KMS-11 (cell line): ENCODE results near the gene LGR4.

ENCODE experiments used
- H2AFZ ChIP-seq: fragments of 200-600 bp; sonication (generic); 2 replicates; pipeline ENCODE4 v1.6.1; 2016; ENCODE audit warnings: antibody characterized with exemption, mixed run types, low read depth
- H3K27ac ChIP-seq: fragments of 200-600 bp; sonication (generic); 2 replicates; pipeline ENCODE4 v1.6.1; 2016; ENCODE audit warnings: mild to moderate bottlenecking, mixed run types
- H3K27me3 ChIP-seq: fragments of 200-600 bp; sonication (generic); 2 replicates; pipeline ENCODE4 v1.6.1; 2017; ENCODE audit warnings: mild to moderate bottlenecking, low read depth, mixed run types, moderate library complexity; ENCODE audit not compliant: insufficient read depth
- H3K36me3 ChIP-seq: fragments of 200-600 bp; sonication (generic); 2 replicates; pipeline ENCODE4 v1.6.1; 2017; ENCODE audit warnings: mild to moderate bottlenecking, mixed run types; ENCODE audit not compliant: insufficient read depth
- H3K4me1 ChIP-seq: fragments of 200-600 bp; sonication (generic); 2 replicates; pipeline ENCODE4 v1.6.1; 2016; ENCODE audit warnings: mild to moderate bottlenecking, low read depth, mixed run types; ENCODE audit not compliant: poor library complexity, severe bottlenecking
- H3K4me2 ChIP-seq: fragments of 200-600 bp; sonication (generic); 2 replicates; pipeline ENCODE4 v1.7.0; 2016; ENCODE audit warnings: mild to moderate bottlenecking, mixed run types
- H3K4me3 ChIP-seq: fragments of 200-600 bp; sonication (generic); IDR thresholded peaks from 2 replicates; pipeline ENCODE4 v1.6.1; 2017; ENCODE audit warnings: low read depth, low read length, mixed read lengths; ENCODE audit not compliant: insufficient read depth
- H3K79me2 ChIP-seq: fragments of 200-600 bp; sonication (generic); 2 replicates; pipeline ENCODE4 v1.6.1; 2016; ENCODE audit warnings: low read depth, mixed run types; ENCODE audit not compliant: insufficient read depth
- H3K9ac ChIP-seq: fragments of 200-600 bp; sonication (generic); 2 replicates; pipeline ENCODE4 v1.6.1; 2016; ENCODE audit warnings: mild to moderate bottlenecking, mixed run types
- H4K20me1 ChIP-seq: fragments of 200-600 bp; sonication (generic); 2 replicates; pipeline ENCODE4 v1.6.1; 2016; ENCODE audit warnings: mild to moderate bottlenecking, mixed run types; ENCODE audit not compliant: insufficient read depth
- CTCF ChIP-seq: fragments of 200-600 bp; sonication (generic); conservative IDR thresholded peaks from 2 replicates; pipeline ENCODE4 v1.6.1; 2017; ENCODE audit warnings: low read depth, mild to moderate bottlenecking, antibody characterized with exemption, low read length, moderate library complexity, mixed read lengths

The LGR4 gene

GRCh38 chr11:27409049-27409448 lies 63.5 kb downstream of the LGR4 start:
- Histone ChIP-seq H4K20me1 (no peaks in the 10 kb centered on the region), H3K27me3 (no peaks in the 10 kb centered on the region), H3K36me3 (no peaks in the 10 kb centered on the region), H3K4me1 (no peaks in the 10 kb centered on the region), H3K4me2 (no peak overlapping the region), H3K9ac (no peak overlapping the region), H3K79me2 (no peaks in the 10 kb centered on the region), H3K4me3 (no peak overlapping the region), H3K27ac (no peak overlapping the region), H2AFZ (no peak overlapping the region)
- TF ChIP-seq CTCF, result no peak

DNA sequence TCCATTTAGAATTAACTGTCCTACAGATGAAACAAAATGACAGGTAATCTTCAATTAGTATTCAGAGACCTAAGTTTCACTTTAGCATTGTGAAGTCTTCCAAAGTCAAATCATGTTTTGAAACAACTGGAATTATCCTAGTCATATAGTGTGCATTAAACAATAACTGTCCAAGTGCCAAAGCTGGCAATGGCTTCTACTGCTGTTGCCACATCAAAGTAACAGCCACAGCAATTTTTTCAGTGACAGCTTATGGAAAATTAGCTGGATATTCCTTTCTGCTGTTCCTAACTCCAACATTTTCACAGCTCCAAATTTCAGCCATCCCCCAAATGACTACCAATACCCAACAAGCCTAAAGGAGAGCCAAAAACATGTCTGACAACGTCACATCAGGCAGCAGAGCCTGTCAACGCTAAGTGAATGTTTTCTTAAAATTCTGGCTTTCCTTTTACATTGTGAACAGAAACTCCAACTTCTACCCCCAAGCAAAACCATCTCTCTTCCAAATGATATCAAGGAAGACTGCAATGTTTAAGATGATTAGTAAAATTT lies 64.3 kb downstream of the LGR4 start:
- Histone ChIP-seq H2AFZ (no peak overlapping the region), H3K9ac (no peak overlapping the region), H3K4me1 (no peaks in the 10 kb centered on the region), H3K79me2 (no peaks in the 10 kb centered on the region), H3K4me3 (no peak overlapping the region), H3K27ac (no peak overlapping the region), H3K36me3 (no peaks in the 10 kb centered on the region), H4K20me1 (no peaks in the 10 kb centered on the region), H3K27me3 (no peaks in the 10 kb centered on the region), H3K4me2 (no peak overlapping the region)
- no peak for TF ChIP-seq CTCF

DNA sequence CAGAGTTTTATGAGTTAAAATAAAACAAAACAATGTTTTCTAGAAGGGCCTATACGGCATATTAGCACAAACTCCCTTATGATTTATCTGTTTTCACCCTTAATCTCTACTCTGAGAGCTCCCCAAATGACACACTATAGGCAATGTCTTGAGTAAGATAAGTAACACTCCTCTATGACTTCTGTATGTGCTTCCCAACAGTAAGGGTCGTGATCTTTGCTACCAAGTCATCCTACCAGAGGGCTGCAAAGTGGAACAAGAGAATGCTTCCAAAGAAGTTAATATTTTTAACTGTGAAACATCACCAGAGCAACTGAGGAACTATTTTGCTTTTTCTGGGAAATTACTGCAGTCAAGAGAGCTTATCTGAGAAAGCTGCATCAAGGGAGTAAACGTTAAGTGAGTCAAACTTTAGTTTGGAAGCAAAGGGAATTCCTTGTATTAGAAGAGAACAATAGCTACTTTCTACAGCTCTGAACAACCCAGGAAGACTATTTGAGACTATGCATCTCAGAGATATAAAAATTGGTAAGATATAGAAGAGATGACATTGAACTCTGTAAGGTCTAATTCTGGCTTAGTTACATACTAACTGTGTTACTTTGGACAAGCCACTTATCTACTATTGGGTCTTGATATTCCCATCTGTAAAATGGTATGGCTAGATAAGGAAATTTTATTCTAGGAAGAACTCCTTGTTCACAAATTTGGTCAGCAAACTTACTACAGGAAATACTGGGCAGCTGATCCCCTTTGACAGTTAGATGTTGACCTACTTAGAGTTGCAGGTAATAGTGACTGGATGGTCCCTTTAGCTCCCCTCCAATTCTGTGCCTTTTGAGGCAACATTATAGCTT lies 65.9 kb downstream of the LGR4 start:
- no peak for TF ChIP-seq CTCF
- Histone ChIP-seq H3K79me2 (no peaks in the 10 kb centered on the region), H3K27me3 (no peaks in the 10 kb centered on the region), H3K27ac (no peak overlapping the region), H4K20me1 (no peaks in the 10 kb centered on the region), H3K4me2 (no peak overlapping the region), H3K4me1 (no peaks in the 10 kb centered on the region), H3K9ac (no peak overlapping the region), H2AFZ (no peak overlapping the region), H3K4me3 (no peak overlapping the region), H3K36me3 (no peaks in the 10 kb centered on the region)

DNA sequence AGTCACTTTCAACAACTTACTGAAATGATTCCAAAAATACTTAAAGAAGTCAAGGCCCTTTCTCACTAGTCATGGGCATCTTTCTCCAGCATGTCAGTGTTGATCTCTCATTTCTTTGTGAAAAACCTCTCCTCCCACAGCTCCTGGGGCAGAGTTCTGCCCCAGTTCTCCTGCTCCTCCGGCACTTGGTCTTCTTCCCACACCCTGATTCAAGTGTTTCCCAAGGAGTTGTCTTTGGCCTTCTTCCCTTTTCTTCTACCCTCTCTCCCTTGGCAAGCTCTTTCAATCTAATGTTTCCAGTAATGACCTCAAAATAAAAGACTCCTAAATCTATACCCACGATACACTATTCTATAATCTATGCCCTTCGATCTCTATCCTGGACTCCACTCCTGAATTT lies 67.5 kb downstream of the LGR4 start:
- no peaks in the 10 kb centered on the region for H3K36me3 ChIP-seq
- no peaks in the 10 kb centered on the region for H3K79me2 ChIP-seq
- no peak overlapping the region for H3K4me2 ChIP-seq
- no peaks in the 10 kb centered on the region for H3K27me3 ChIP-seq
- no peak overlapping the region for H3K9ac ChIP-seq
- H4K20me1 ChIP-seq, result no peaks in the 10 kb centered on the region
- TF ChIP-seq CTCF, result no peak
- H2AFZ ChIP-seq, result no peak overlapping the region
- H3K4me1 ChIP-seq, result no peaks in the 10 kb centered on the region
- H3K4me3 ChIP-seq, result no peak overlapping the region
- no peak overlapping the region for H3K27ac ChIP-seq
